Measurements from ENCODE around the gene JUP. TPM values are rescaled to one million over a fixed set of nuclear protein-coding genes. Genes with fewer than 3 reads are reported as not detected.
"Not testable (repeated sequence)": the region's sequence is repeated elsewhere in the genome, so short reads cannot be mapped to it uniquely, and the experiment has no call there.

JUP gene
- total and polyA plus RNA-seq, 2 donors from 2014 or later: 148 to 223 TPM

- peaks cover 0 to 4% (median 4%) of the 10 kb centered on the region in 3 donors for H3K36me3 ChIP-seq (ENCODE audit: control insufficient read depth in 2 of 3, insufficient read depth in 3 of 3, low read length in 3 of 3)
- no peaks in the 10 kb centered on the region for H3K9me3 ChIP-seq (ENCODE audit: control insufficient read depth in 2 of 3, insufficient read depth in 1 of 3, low read length in 3 of 3)
- DNase-seq (peak; percentile 83 to 91 (median 88)), FAIRE-seq (no peak)
- peak overlapping the region; percentile 95 to 96 for H3K27ac ChIP-seq (ENCODE audit: low read depth in 2 of 2, low read length in 2 of 2)
- peaks cover 7 to 69% (median 63%) of the 10 kb centered on the region in 3 donors for H3K4me1 ChIP-seq (ENCODE audit: control insufficient read depth in 2 of 3, insufficient read depth in 2 of 3, low read depth in 1 of 3, low read length in 3 of 3)
- TF ChIP-seq, protein P1, sequence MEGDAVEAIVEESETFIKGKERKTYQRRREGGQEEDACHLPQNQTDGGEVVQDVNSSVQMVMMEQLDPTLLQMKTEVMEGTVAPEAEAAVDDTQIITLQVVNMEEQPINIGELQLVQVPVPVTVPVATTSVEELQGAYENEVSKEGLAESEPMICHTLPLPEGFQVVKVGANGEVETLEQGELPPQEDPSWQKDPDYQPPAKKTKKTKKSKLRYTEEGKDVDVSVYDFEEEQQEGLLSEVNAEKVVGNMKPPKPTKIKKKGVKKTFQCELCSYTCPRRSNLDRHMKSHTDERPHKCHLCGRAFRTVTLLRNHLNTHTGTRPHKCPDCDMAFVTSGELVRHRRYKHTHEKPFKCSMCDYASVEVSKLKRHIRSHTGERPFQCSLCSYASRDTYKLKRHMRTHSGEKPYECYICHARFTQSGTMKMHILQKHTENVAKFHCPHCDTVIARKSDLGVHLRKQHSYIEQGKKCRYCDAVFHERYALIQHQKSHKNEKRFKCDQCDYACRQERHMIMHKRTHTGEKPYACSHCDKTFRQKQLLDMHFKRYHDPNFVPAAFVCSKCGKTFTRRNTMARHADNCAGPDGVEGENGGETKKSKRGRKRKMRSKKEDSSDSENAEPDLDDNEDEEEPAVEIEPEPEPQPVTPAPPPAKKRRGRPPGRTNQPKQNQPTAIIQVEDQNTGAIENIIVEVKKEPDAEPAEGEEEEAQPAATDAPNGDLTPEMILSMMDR (IDR thresholded peaks at IDR 0.05; ENCODE audit: borderline replicate concordance, extremely low read depth, insufficient read depth): peak; percentile 29
- H3K27me3 ChIP-seq (ENCODE audit: control insufficient read depth, insufficient read depth, low read length): no peaks in the 10 kb centered on the region
- intact Hi-C loops (cut with DNase I): no loop called here
- H3K9ac ChIP-seq (ENCODE audit: low read length in 3 of 3): peak overlapping the region in 1 of 3 donors; percentile 52
- H3K4me3 ChIP-seq (ENCODE audit: low read length in 3 of 3): peak overlapping the region in 2 of 3 donors; percentile 6 to 19
These were observed 9.3 kb downstream of the JUP start for GRCh38 chr17:41777157-41777573.

- Histone ChIP-seq H3K4me1 (ENCODE audit: control insufficient read depth in 2 of 3, insufficient read depth in 2 of 3, low read depth in 1 of 3, low read length in 3 of 3) (peaks cover 7 to 62% (median 61%) of the 10 kb centered on the region in 3 donors), H3K27ac (ENCODE audit: low read depth in 2 of 2, low read length in 2 of 2) (peak overlapping the region; percentile 70 to 72)
- DNase-seq: peak in 1 of 5 donors; percentile 45
- H3K4me3 ChIP-seq (ENCODE audit: low read length in 3 of 3); H3K9ac ChIP-seq (ENCODE audit: low read length in 3 of 3); H3K36me3 ChIP-seq (ENCODE audit: control insufficient read depth in 2 of 3, insufficient read depth in 3 of 3, low read length in 3 of 3); H3K27me3 ChIP-seq (ENCODE audit: control insufficient read depth, insufficient read depth, low read length); intact Hi-C loops (cut with DNase I); H3K9me3 ChIP-seq (ENCODE audit: control insufficient read depth in 2 of 3, insufficient read depth in 1 of 3, low read length in 3 of 3); FAIRE-seq: not testable (repeated sequence)
These were observed 10.1 kb downstream of the JUP start for GRCh38 chr17:41776262-41776900.

- no peaks in the 10 kb centered on the region for H3K27me3 ChIP-seq (ENCODE audit: control insufficient read depth, insufficient read depth, low read length)
- H3K9ac ChIP-seq (ENCODE audit: low read length in 3 of 3): no peak overlapping the region
- intact Hi-C loops (cut with DNase I): no loop called here
- peaks cover 7 to 62% (median 59%) of the 10 kb centered on the region in 3 donors for H3K4me1 ChIP-seq (ENCODE audit: control insufficient read depth in 2 of 3, insufficient read depth in 2 of 3, low read depth in 1 of 3, low read length in 3 of 3)
- peak overlapping the region; percentile 70 to 72 for H3K27ac ChIP-seq (ENCODE audit: low read depth in 2 of 2, low read length in 2 of 2)
- FAIRE-seq (no peak), DNase-seq (peak in 2 of 5 donors; percentile 31 to 62)
- no peak overlapping the region for H3K4me3 ChIP-seq (ENCODE audit: low read length in 3 of 3)
- H3K9me3 ChIP-seq (ENCODE audit: control insufficient read depth in 2 of 3, insufficient read depth in 1 of 3, low read length in 3 of 3): no peaks in the 10 kb centered on the region
- peaks cover 2 to 10% (median 9%) of the 10 kb centered on the region in 3 donors for H3K36me3 ChIP-seq (ENCODE audit: control insufficient read depth in 2 of 3, insufficient read depth in 3 of 3, low read length in 3 of 3)
- TF ChIP-seq, protein P1 (IDR thresholded peaks at IDR 0.05; ENCODE audit: borderline replicate concordance, extremely low read depth, insufficient read depth): no peak
These were observed 10.9 kb downstream of the JUP start for GRCh38 chr17:41775394-41776226.

DNA sequence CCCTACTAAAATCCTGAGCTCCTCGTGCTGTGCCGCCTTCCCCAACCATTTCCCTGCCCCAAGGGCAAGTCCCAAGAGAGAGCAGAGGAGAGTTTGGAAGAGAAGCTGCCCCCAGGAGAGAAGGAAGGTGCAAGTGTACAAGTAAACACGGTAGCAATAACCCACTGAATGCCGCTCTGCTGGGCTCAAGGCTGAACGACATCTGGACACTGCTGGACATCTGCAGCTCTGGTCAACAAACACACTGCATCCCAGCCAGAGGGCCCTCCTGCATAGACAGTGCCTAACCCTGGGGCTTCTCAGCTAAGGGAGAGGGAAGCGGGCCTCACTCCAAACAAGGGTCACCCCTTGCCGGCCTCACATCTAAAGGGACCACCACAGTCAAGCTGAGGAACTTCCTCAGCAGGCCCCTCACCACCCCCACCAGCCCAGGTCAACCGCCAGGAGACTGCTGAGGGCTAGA lies 12.7 kb downstream of the JUP start:
- peak overlapping the region; percentile 84 to 86 for H3K27ac ChIP-seq (ENCODE audit: low read depth in 2 of 2, low read length in 2 of 2)
- TF ChIP-seq, protein P1 (IDR thresholded peaks at IDR 0.05; ENCODE audit: borderline replicate concordance, extremely low read depth, insufficient read depth): no peak

More for the DNA sequence above, 12.7 kb downstream of the JUP start:
- no peak overlapping the region for H3K9ac ChIP-seq (ENCODE audit: low read length in 3 of 3)
- H3K36me3 ChIP-seq (ENCODE audit: control insufficient read depth in 2 of 3, insufficient read depth in 3 of 3, low read length in 3 of 3): peaks cover 5 to 24% (median 19%) of the 10 kb centered on the region in 3 donors
- intact Hi-C loops (cut with DNase I): no loop called here
- no peak for FAIRE-seq
- H3K9me3 ChIP-seq (ENCODE audit: control insufficient read depth in 2 of 3, insufficient read depth in 1 of 3, low read length in 3 of 3): no peaks in the 10 kb centered on the region
- H3K4me3 ChIP-seq (ENCODE audit: low read length in 3 of 3): no peak overlapping the region
- peaks cover 6 to 59% (median 55%) of the 10 kb centered on the region in 3 donors for H3K4me1 ChIP-seq (ENCODE audit: control insufficient read depth in 2 of 3, insufficient read depth in 2 of 3, low read depth in 1 of 3, low read length in 3 of 3)
- H3K27me3 ChIP-seq (ENCODE audit: control insufficient read depth, insufficient read depth, low read length): no peaks in the 10 kb centered on the region
- DNase-seq: peak in 3 of 5 donors; percentile 40 to 72 (median 63)

Measured in kidney (tissue), 14 donors.